H7 (cell line): ENCODE data around the gene CHCHD6. TPM values are rescaled to one million over a fixed set of nuclear protein-coding genes. Genes with fewer than 3 reads are reported as not detected.

Source experiments
- DNase-seq: peaks from one replicate; pipeline ENCODE4 v3.0.0; 2012
- H3K27me3 ChIP-seq: 2 replicates; pipeline ENCODE4 v1.6.0; 2011; ENCODE audit warnings: mild to moderate bottlenecking, low read length; ENCODE audit not compliant: control insufficient read depth, insufficient read depth
- H3K36me3 ChIP-seq: replicated peaks from 2 replicates; pipeline ENCODE4 v1.5.1; 2011; ENCODE audit warnings: low read length; ENCODE audit not compliant: control insufficient read depth, insufficient read depth
- H3K4me3 ChIP-seq: 2 replicates; pipeline ENCODE4 v1.5.1; 2011; ENCODE audit warnings: low read depth, mild to moderate bottlenecking, control low read depth, low read length, moderate library complexity; ENCODE audit not compliant: insufficient read depth
- total RNA-seq: library from RNA; depleted of rRNA; stranded (reverse); fragments of >200 nt; shearing (Covaris generic); gene quantifications from 2 replicates; pipeline ENCODE4 v1.2.3, GENCODE V29; 2014

The CHCHD6 gene
- total RNA-seq, 1 experiment from 2014 or later, result 19.5 TPM

DNA sequence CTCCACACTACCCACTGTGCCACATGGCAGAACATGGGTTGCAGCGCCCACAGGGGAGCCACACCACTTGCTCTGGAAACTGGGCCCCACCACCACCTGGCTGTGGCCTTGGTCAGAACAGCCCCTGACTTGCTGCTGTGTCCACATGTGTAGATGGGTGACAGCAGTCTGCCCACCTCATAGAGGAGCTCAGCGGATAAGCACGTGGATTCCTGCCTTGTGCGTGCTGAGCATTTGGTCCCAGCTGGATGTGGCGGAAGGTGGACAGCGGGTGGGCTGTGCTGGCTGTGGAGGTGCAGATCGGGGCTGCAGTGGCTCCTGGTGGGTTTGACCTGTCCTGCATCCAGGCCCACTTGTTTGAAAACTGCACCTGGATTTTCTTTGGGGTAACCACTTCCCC is 272.9 kb downstream of the CHCHD6 start:
- no peaks in the 10 kb centered on the region for H3K36me3 ChIP-seq
- peaks cover 6% of the 10 kb centered on the region; the same call in 1 of the 2 replicates for H3K27me3 ChIP-seq
- no peak overlapping the region for H3K4me3 ChIP-seq
- DNase-seq, result no peak

GRCh38 chr3:126977821-126978220 is 273.8 kb downstream of the CHCHD6 start:
- H3K27me3 ChIP-seq, result peaks cover 6% of the 10 kb centered on the region; the same call in 1 of the 2 replicates
- no peak overlapping the region for H3K4me3 ChIP-seq
- no peak for DNase-seq
- H3K36me3 ChIP-seq, result no peaks in the 10 kb centered on the region

DNA sequence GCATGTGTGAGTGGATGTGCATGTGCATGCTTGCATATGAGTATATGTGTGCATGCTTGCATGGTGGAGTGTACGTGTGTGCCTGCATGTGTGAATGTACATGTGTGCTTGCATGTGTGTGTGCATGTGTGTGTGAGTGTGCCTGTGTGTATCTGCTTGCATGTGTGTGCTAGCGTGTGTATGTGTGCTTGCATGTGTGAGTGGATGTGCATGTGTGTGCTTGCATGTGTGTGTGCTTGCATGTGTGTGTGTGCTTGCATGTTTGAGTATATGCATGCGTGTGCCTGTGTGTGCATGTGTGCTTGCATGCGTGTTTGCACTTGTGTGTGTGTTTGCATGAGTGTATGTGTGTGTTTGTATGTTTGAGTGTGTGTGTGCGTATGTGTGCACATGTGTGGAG is 274.3 kb downstream of the CHCHD6 start:
- Histone ChIP-seq H3K27me3 (peaks cover 6% of the 10 kb centered on the region; the same call in 1 of the 2 replicates), H3K36me3 (no peaks in the 10 kb centered on the region), H3K4me3 (no peak overlapping the region)
- no peak for DNase-seq

GRCh38 chr3:126979046-126979628 is 275.1 kb downstream of the CHCHD6 start:
- Histone ChIP-seq H3K36me3 (no peaks in the 10 kb centered on the region), H3K27me3 (peaks cover 6% of the 10 kb centered on the region; the same call in 1 of the 2 replicates), H3K4me3 (no peak overlapping the region)
- DNase-seq, result no peak

DNA sequence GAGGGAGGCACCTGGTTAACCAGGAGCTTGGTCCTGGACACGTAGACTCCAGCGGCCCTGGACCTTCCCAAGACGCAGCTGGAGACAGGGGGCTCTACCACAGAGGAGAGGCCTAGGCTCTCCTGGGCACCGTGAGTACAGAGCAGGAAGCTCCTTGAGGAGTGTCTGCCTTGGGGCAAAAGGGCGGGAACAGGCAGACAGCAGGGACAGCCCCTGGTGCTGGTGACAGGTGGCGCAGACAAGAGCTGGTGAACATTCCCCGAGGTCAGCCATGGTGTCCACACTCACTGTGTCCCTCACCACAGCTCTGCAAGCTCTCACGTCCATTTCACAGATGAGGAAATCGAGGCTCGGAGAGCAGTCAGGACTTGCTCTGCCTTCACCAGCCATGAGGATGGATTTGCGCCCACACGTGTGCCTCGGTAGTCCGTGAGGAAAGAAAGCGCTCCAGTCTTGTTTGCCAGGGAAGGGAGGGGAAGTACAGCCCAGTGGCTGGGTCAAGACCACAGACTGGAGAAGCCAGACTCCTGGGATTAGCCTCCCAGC is 276.3 kb downstream of the CHCHD6 start:
- Histone ChIP-seq H3K4me3 (no peak overlapping the region), H3K36me3 (no peaks in the 10 kb centered on the region), H3K27me3 (peaks cover 6% of the 10 kb centered on the region; the same call in 1 of the 2 replicates)
- DNase-seq, result no peak

- peak overlapping the region; percentile 49 for H3K4me3 ChIP-seq
- no peaks in the 10 kb centered on the region for H3K36me3 ChIP-seq
- H3K27me3 ChIP-seq, result peaks cover 6% of the 10 kb centered on the region; the same call in 1 of the 2 replicates
- no peak for DNase-seq
Measured at GRCh38 chr3:126982126-126982470, 278.1 kb downstream of the CHCHD6 start.

DNA sequence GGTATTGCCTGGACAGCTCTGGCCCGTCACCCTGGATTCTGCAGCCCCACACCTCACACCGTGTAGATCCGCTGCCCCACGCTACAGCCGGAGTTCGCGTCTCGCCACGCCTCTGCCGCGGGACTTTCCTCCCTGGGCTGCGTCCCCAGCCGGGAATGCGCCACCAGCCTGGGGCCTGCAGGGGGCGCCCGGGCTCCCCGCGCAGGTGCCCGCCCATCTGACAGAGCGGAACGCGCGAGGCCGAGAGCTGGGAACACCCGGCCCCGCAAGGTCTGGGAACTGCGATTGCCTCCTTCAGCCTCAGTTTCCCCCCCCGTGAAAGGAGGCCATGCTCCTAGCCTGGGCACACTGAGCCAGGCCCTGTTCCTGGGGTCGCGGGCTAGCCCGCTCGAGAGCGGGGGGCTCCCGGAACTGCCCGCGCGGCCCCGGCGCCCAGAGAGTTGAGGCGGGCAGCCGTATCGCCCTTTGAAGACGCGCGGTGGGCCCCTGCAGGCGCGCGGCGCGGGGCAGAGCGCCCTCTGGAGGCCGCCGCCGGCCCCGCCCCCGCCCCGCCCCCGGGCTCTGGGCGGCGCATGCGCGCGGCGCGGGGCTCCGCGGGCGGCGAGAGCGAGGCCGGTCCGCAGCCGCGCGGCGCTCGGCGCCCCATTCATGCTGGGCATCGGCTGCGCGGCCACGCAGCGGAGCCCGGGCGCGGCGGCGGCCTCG is 278.6 kb downstream of the CHCHD6 start, which contains the start of gene PLXNA1:
TSS of gene PLXNA1 (plus strand) at position 645 of the 705 bp plus-strand sequence. CDS start 5,479 bp downstream, outside the sequence.
- peaks cover 6% of the 10 kb centered on the region; the same call in 1 of the 2 replicates for H3K27me3 ChIP-seq
- peak; percentile 99 for DNase-seq
- no peaks in the 10 kb centered on the region for H3K36me3 ChIP-seq
- peak within 1 kb of the TSS; percentile 75 for H3K4me3 ChIP-seq

GRCh38 chr3:126983276-126983652 is 279.2 kb downstream of the CHCHD6 start:
- Histone ChIP-seq H3K4me3 (peak overlapping the region; percentile 75), H3K36me3 (no peaks in the 10 kb centered on the region), H3K27me3 (peaks cover 6% of the 10 kb centered on the region; the same call in 1 of the 2 replicates)
- peak; percentile 89 for DNase-seq

- H3K36me3 ChIP-seq, result no peaks in the 10 kb centered on the region; the same call in 1 of the 2 replicates
- DNase-seq, result peak; percentile 97
- H3K4me3 ChIP-seq, result peak overlapping the region; percentile 75
- peaks cover 6% of the 10 kb centered on the region; the same call in 1 of the 2 replicates for H3K27me3 ChIP-seq
Measured at GRCh38 chr3:126983653-126984390, 279.8 kb downstream of the CHCHD6 start.

DNA sequence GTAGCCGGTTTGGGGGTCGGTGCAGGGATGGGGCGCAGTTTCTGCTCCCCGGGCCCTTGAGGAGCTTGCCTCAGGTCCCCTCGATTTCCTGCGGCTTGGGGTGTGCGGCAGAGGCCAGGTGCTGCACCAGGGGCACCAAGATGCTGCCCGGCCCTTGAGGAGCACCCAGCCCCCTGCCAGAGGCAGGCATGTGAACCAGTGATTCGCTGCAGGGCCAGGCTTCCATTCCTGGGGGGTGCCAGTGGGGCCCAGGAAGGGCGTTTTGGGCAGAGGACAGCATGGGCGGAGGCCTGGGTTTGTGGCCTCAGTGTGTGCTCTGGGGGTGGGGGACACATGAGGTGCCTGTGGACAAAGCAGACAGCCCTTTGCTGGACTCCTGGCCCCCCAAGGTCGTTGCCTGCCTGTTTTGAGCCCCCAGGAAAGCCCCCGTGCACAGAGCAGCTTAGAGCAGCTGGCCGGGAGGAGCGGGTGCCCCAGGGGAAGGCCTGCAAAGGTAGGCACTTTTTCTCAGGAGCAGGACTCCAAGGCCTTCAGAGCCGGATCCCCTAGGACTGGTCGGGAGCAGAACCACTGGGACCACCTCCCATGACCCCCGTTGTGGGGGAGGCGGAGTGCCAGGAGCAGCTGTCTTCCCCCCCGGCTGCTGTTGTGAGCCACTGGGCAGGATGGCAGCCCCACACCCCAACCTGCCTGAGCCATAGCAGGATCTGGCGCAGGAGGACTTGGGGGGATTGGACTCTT is 280.5 kb downstream of the CHCHD6 start:
- Histone ChIP-seq H3K36me3 (peaks cover 4% of the 10 kb centered on the region), H3K27me3 (peaks cover 6% of the 10 kb centered on the region; the same call in 1 of the 2 replicates), H3K4me3 (peak overlapping the region; percentile 75)
- no peak for DNase-seq

DNA sequence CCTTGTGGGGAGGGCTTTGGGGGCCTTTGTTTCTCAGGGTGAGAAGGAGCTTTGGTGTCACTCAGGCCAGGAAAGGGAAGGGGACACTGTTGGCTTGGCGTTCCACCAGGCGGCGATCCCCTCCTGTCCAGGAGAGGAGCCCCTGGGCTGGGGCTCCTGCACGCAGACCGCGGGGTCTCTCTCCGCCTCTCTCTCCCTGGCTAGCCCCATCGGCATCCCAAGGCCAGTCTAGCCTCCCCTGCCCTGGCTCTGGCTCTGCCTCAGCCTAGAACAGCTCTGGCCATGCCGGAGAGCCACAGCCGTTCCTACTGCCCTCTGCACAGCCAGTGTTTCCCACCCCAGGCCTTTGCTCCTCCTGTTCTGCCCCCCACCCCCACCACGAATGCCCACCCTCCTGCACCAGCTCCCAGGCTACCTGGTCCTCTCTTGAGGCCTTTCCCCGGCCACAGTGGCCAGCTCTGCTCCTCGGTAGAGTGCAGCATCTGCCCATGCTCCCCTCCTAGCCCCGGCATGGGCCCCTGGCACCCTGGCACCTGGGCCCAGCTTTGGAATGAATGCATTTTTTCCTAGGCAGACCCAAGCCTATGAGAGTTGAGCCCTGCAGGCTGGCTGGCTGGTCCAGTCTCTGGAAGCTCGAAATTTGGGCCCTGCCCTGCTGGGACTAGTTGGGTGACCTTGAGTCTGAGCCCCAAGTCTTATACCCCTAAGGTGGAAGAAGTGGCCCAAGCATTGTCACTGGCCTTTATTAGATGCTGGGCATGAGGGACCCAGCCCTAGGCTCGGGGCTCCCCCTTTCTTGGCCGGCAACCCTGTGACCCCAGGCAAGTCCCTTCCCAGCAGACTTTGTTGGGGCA is 281.3 kb downstream of the CHCHD6 start:
- H3K27me3 ChIP-seq, result peaks cover 4% of the 10 kb centered on the region; the same call in 1 of the 2 replicates
- peak; percentile 82 for DNase-seq
- no peak overlapping the region; the same call in 1 of the 2 replicates for H3K4me3 ChIP-seq
- H3K36me3 ChIP-seq, result peaks cover 8% of the 10 kb centered on the region

DNA sequence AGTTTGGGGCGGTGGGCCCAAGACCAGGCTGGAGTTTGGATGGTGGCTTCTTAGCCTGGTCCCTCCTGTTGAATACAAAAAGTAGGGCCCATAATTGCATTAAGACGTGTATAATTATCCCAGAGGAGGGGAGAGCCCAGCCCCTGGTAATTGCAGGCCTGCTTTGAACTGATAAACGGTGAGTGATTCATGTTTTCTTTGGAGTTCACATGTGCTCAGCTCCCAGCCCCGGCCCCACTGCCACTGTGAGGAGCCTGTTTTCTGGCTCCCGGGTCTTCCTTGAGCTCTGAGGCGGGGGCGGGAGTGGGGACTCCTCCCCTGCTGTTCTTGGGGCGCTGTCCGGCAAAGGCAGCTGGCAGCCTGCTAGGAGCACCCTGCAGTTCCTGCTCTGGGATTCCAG is 282.0 kb downstream of the CHCHD6 start:
- Histone ChIP-seq H3K36me3 (peaks cover 9% of the 10 kb centered on the region), H3K4me3 (no peak overlapping the region), H3K27me3 (peaks cover 4% of the 10 kb centered on the region; the same call in 1 of the 2 replicates)
- DNase-seq, result no peak

GRCh38 chr3:126987129-126987528 is 283.1 kb downstream of the CHCHD6 start:
- Histone ChIP-seq H3K4me3 (no peak overlapping the region), H3K27me3 (no peaks in the 10 kb centered on the region), H3K36me3 (peaks cover 9% of the 10 kb centered on the region)
- DNase-seq, result no peak
